Measurements from ENCODE around the gene ABTB2. TPM values are rescaled to one million over a fixed set of nuclear protein-coding genes. Genes with fewer than 3 reads are reported as not detected.

ABTB2 gene
- total RNA-seq, 2 experiments from 2014 or later, result 2.4 to 2.5 TPM

GRCh38 chr11:34105079-34105956 is 252.5 kb downstream of the ABTB2 start, which contains the start of gene NAT10:
TSS of gene NAT10 (plus strand) at chr11:34105629. CDS start at chr11:34108226, 2,597 bp downstream.
- POLR2A ChIA-PET, result interaction anchor here (0.6 to 3.3 kb wide), 20 partner anchors 10 to 253 kb away, joined by 3 to 13 read pairs (median 3); partner anchors contain the start of genes ABTB2 and CAPRIN1
- intact Hi-C loops (cut with micrococcal nuclease), result loop anchor here (2.0 to 10.0 kb wide), 2 partner anchors 53 to 111 kb away; no protein-coding TSS in a partner anchor
- peak within 1 kb of the TSS; percentile 97 for H3K4me3 Mint-ChIP-seq
- ATAC-seq (peak; percentile 93), DNase-seq (peak; percentile 98)
- CTCF ChIA-PET, result interaction anchor here (0.6 to 2.7 kb wide), 5 partner anchors 20 to 324 kb away, joined by 3 to 11 read pairs (median 3); no protein-coding TSS in a partner anchor
- H3K27ac Mint-ChIP-seq, result peak within 1 kb of the TSS; percentile 97
- no peaks in the 10 kb centered on the region for H3K9me3 Mint-ChIP-seq
- H3K4me1 Mint-ChIP-seq (ENCODE audit: low read depth), result peaks cover 42% of the 10 kb centered on the region
- H3K27me3 Mint-ChIP-seq, result no peaks in the 10 kb centered on the region
- TF ChIP-seq CTCF (IDR thresholded peaks at IDR 0.05), result no peak
- peaks cover 47% of the 10 kb centered on the region for H3K36me3 Mint-ChIP-seq (ENCODE audit: low read depth)

GRCh38 chr11:34104680-34105078 is 253.1 kb downstream of the ABTB2 start:
- H3K9me3 Mint-ChIP-seq, result no peaks in the 10 kb centered on the region
- TF ChIP-seq CTCF (IDR thresholded peaks at IDR 0.05), result no peak
- H3K27me3 Mint-ChIP-seq, result no peaks in the 10 kb centered on the region
- ChIA-PET CTCF (interaction anchor here (0.6 to 2.7 kb wide), 6 partner anchors 16 to 323 kb away, joined by 3 to 11 read pairs (median 3); no protein-coding TSS in a partner anchor), POLR2A (interaction anchor here (0.7 to 3.3 kb wide), 17 partner anchors 9 to 54 kb away, joined by 3 to 13 read pairs (median 3); partner anchors contain the start of gene CAPRIN1)
- peak overlapping the region; percentile 97 for H3K4me3 Mint-ChIP-seq
- intact Hi-C loops (cut with micrococcal nuclease), result loop anchor here (2.0 to 10.0 kb wide), 2 partner anchors 52 to 110 kb away; no protein-coding TSS in a partner anchor
- ATAC-seq, result no peak
- no peak for DNase-seq
- peaks cover 39% of the 10 kb centered on the region for H3K4me1 Mint-ChIP-seq (ENCODE audit: low read depth)
- H3K36me3 Mint-ChIP-seq (ENCODE audit: low read depth), result peaks cover 42% of the 10 kb centered on the region
- H3K27ac Mint-ChIP-seq, result peak overlapping the region; percentile 97

Other genes with a start within 250 kb of the ABTB2 start
- 10 to 100 TPM; 23.9 to 24.8 TPM for gene CAT, start 80.9 kb upstream of the ABTB2 start, total RNA-seq
- not detected for gene ELF5, start 155.8 kb upstream of the ABTB2 start, total RNA-seq

All from activated CD8-positive, alpha-beta T cell treated with anti-CD3 and anti-CD28 coated beads for 36 hours (primary cell).